Right atrium auricular region (tissue), 2 donors: ENCODE results near the gene PGP. TPM values are rescaled to one million over a fixed set of nuclear protein-coding genes. Genes with fewer than 3 reads are reported as not detected.

Source experiments
- DNase-seq: peaks from one replicate; pipeline ENCODE4 v3.0.0-alpha.2; 2019; ENCODE audit warnings: low spot score
- H3K27ac ChIP-seq, 2 donors: fragments of 200-600 bp; sonication (generic); 1 replicate in 1 of 2; 2 replicates in 1 of 2; pipeline ENCODE4 v1.5.1; 2016 to 2019
- H3K27me3 ChIP-seq, 2 donors: fragments of 200-600 bp; sonication (generic); one replicate each; pipeline versions ENCODE4 v1.5.1 to v1.6.0; 2017 to 2019
- H3K36me3 ChIP-seq: fragments of 200-600 bp; sonication (generic); one replicate; pipeline ENCODE4 v1.5.1; 2016
- H3K4me1 ChIP-seq, 2 donors: fragments of 200-600 bp; sonication (generic); one replicate each; pipeline versions ENCODE4 v1.5.1 to v1.6.0; 2017 to 2019
- H3K4me3 ChIP-seq, 2 donors: fragments of 200-600 bp; sonication (generic); 1 replicate in 1 of 2; 2 replicates in 1 of 2; pipeline ENCODE4 v1.5.1; 2017 to 2019; ENCODE audit warnings: mild to moderate bottlenecking in 1 of 2, moderate library complexity in 1 of 2
- H3K9me3 ChIP-seq, 2 donors: fragments of 200-600 bp; sonication (generic); one replicate each; pipeline ENCODE4 v1.5.1; 2019
- CTCF ChIP-seq, 2 donors: fragments of 200-600 bp; sonication (generic); IDR thresholded peaks; one replicate each; pipeline ENCODE4 v1.5.1; 2019; ENCODE audit warnings: antibody characterized with exemption in 2 of 2
- total RNA-seq, 2 donors: library from RNA; depleted of rRNA; stranded (reverse); fragments of >200 nt; gene quantifications; one replicate each; pipeline ENCODE4 v1.1.0, GENCODE V29; 2016

PGP gene
- total RNA-seq, 2 donors from 2014 or later, result 15.5 to 17.7 TPM

- no peak for TF ChIP-seq CTCF (IDR thresholded peaks at IDR 0.05)
- H3K27ac ChIP-seq, result no peak within 1 kb of the TSS
- H3K4me1 ChIP-seq, result peaks cover 0 to 11% of the 10 kb centered on the region in 2 donors
- DNase-seq, result no peak
- no peaks in the 10 kb centered on the region for H3K9me3 ChIP-seq
- H3K27me3 ChIP-seq, result peaks cover 0 to 6% of the 10 kb centered on the region in 2 donors
- no peaks in the 10 kb centered on the region for H3K36me3 ChIP-seq
- H3K4me3 ChIP-seq, result peak within 1 kb of the TSS; percentile 42 to 54
These were observed 18.3 kb downstream of the PGP start, which contains the start of gene CASKIN1 for GRCh38 chr16:2196162-2196980. Gene CASKIN1 (minus strand): TSS chr16:2196605. CDS start chr16:2196432, 173 bp downstream.

DNA sequence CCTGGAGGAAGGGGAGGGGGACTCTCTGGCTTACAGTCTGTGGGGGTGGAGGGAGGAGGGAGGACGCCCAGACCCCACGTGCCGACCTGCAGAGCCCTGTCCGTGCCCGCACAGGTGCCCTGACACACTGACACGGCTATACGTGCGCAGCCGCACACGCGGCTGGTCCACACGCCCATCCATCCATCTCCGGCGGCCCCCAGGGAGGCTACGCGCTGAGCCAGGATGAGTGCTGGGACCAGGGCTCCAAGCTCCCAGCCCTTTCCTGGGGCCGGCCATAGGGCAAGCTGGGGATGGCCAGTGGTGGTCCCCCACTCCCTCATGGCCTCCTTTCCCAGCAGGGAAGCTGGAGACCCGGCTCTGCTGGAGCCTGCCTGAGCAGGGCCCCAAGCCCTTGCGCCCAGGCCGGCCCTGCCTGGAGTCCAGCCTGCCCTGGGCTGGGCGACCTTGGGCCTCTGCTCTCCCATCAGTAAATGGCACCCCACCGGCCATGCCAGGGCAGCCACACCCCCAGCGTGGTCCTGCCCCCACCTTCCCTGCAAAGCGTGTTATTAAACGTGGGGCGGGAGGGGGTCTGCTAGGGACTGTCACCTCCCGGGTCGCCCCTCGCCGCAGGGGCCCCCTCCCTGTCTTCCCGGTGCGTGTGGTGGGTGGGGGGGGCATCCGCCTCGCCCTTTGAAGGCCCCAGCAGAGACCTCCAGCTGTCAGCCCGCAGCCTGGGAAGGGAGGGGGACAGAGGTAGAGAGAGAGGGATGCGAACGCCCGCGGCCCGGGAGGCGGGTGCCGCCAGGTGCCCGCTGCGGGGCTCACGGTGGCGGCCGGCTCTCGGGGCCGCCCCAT, 19.1 kb downstream of the PGP start:
- DNase-seq, result no peak
- no peak for TF ChIP-seq CTCF (IDR thresholded peaks at IDR 0.05)
- H3K4me3 ChIP-seq, result peak overlapping the region; percentile 42 to 54
- no peaks in the 10 kb centered on the region for H3K36me3 ChIP-seq
- no peak overlapping the region for H3K27ac ChIP-seq
- H3K9me3 ChIP-seq, result no peaks in the 10 kb centered on the region
- H3K4me1 ChIP-seq, result peaks cover 0 to 17% of the 10 kb centered on the region in 2 donors
- H3K27me3 ChIP-seq, result peaks cover 0 to 6% of the 10 kb centered on the region in 2 donors

DNA sequence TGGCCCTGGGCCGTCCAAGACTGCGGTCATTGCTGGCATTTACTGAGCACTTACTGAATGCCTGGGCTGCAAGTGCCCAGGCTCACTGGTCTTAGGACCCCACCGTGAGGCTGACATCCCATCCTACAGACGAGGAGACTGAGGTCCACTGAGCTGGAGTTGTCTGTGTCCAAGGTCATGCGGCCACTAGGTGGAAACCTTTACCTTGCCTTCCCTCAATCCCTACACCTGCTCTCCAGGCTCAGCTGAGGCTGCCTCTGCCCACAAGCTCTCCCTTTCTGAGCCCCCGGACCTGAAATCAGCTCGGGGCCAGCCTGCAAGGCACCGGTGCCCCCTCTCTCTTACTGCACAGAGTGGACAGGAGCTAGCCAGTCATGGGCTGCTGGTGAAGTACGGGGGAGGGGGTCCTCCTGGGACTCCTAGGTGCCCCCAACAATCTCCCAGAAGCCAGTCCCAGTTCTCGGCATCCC, 19.8 kb downstream of the PGP start:
- no peaks in the 10 kb centered on the region for H3K36me3 ChIP-seq
- H3K4me3 ChIP-seq, result no peak overlapping the region
- peaks cover 0 to 6% of the 10 kb centered on the region in 2 donors for H3K27me3 ChIP-seq
- no peaks in the 10 kb centered on the region for H3K9me3 ChIP-seq
- H3K27ac ChIP-seq, result no peak overlapping the region
- peaks cover 0 to 17% of the 10 kb centered on the region in 2 donors for H3K4me1 ChIP-seq
- peak in 1 of 2 donors; percentile 38 for TF ChIP-seq CTCF (IDR thresholded peaks at IDR 0.05)
- no peak for DNase-seq

- H3K4me3 ChIP-seq, result no peak overlapping the region
- H3K36me3 ChIP-seq, result no peaks in the 10 kb centered on the region
- peaks cover 0 to 17% of the 10 kb centered on the region in 2 donors for H3K4me1 ChIP-seq
- H3K27ac ChIP-seq, result no peak overlapping the region
- no peak for DNase-seq
- no peak for TF ChIP-seq CTCF (IDR thresholded peaks at IDR 0.05)
- H3K9me3 ChIP-seq, result no peaks in the 10 kb centered on the region
- peaks cover 0 to 6% of the 10 kb centered on the region in 2 donors for H3K27me3 ChIP-seq
These were observed 20.3 kb downstream of the PGP start for GRCh38 chr16:2194166-2194834.

DNA sequence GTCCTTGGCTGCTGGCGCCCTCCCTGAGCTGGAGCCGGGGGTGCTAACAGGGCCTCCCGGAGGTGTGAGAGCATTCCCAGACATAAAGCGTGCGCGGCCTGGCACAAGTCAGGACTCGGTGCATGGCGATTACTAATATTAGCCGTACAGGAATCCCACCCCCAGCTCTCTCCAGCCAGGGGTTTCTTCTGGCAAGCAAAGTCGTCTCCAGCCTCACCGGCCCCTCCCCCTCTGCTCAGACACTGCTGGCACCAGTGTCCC, 23.3 kb downstream of the PGP start:
- Histone ChIP-seq H3K4me3 (no peak overlapping the region), H3K27ac (peak overlapping the region in 1 of 2 donors; percentile 28), H3K36me3 (no peaks in the 10 kb centered on the region), H3K9me3 (no peaks in the 10 kb centered on the region), H3K4me1 (peaks cover 0 to 17% of the 10 kb centered on the region in 2 donors), H3K27me3 (peaks cover 0 to 6% of the 10 kb centered on the region in 2 donors)
- TF ChIP-seq CTCF (IDR thresholded peaks at IDR 0.05), result no peak
- DNase-seq, result no peak
